ENCODE data around the gene SLC26A4. TPM values are rescaled to one million over a fixed set of nuclear protein-coding genes. Genes with fewer than 3 reads are reported as not detected.

The SLC26A4 gene
- polyA plus RNA-seq, 1 experiment: 0.12 TPM

DNA sequence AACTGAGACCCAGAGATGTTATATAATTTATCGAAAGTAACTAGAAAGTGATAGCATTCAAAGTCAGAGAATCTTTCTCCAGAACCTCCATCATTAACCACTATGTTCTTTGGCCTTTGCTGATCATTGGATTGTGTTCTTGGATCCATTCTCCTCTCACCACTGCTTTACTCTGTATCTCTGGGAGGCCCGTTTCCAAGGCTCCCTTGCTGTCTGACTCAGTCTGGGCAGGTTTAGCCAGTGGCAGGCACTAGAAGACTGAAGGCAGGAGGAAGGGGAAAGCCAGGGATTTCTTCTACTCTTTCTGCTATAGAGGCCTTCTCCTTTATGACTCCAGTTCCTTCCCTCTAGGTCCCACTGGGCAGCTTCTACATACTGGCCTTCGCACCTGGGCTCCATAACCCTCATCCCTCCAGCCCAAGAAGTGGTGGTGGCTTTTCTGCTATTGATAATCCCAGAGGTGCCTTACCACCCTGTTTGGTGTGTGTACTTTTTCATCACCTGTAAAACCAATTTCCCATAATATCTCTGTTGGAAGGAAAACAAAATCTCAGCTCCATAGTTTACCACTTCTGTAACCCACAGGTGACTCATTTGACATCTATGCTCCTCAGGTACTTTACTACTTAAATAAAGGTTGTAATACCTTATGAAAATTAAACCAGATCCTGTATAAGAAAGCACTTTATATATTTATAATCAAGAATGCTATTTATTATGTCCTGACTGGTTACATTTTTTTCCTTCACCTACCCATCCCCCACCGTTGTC is 44.5 kb upstream of the SLC26A4 start:
- CTCF ChIA-PET: no interaction called here
- no peaks in the 10 kb centered on the region for H3K27me3 ChIP-seq (ENCODE audit: control insufficient read depth, insufficient read depth, low read length)
- no peak for DNase-seq (ENCODE audit: low read depth)
- TF ChIP-seq, protein P1, sequence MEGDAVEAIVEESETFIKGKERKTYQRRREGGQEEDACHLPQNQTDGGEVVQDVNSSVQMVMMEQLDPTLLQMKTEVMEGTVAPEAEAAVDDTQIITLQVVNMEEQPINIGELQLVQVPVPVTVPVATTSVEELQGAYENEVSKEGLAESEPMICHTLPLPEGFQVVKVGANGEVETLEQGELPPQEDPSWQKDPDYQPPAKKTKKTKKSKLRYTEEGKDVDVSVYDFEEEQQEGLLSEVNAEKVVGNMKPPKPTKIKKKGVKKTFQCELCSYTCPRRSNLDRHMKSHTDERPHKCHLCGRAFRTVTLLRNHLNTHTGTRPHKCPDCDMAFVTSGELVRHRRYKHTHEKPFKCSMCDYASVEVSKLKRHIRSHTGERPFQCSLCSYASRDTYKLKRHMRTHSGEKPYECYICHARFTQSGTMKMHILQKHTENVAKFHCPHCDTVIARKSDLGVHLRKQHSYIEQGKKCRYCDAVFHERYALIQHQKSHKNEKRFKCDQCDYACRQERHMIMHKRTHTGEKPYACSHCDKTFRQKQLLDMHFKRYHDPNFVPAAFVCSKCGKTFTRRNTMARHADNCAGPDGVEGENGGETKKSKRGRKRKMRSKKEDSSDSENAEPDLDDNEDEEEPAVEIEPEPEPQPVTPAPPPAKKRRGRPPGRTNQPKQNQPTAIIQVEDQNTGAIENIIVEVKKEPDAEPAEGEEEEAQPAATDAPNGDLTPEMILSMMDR (IDR thresholded peaks at IDR 0.05; ENCODE audit: insufficient read depth, low read depth, low read length): no peak
- H3K4me3 ChIP-seq (ENCODE audit: low read depth, low read length): no peak overlapping the region
- H3K36me3 ChIP-seq (ENCODE audit: control insufficient read depth, insufficient read depth, low read length): no peaks in the 10 kb centered on the region; the same call in 1 of the 2 replicates
- POLR2A ChIA-PET: no interaction called here

DNA sequence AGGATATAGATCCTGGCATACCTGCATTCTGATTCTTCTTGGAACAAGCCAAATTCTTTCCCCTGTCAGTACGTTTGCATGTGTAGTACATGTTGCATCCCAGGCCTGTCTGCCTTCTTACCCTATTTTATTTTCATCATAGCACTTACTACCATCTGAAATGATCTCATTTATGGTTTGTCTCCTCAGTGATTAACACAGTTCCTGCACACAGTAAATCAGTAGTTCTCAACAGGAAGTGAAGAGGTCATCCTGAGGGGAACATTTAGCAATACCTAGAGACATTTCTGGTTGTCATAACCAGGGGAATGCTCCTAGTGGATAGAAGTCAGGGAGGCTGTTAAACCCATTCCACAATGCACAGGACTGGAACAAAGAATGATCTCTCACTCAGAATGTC is 38.2 kb upstream of the SLC26A4 start:
- TF ChIP-seq, protein P1 (IDR thresholded peaks at IDR 0.05; ENCODE audit: insufficient read depth, low read depth, low read length): no peak
- peak; percentile 68 for DNase-seq (ENCODE audit: low read depth)
- Histone ChIP-seq H3K27me3 (ENCODE audit: control insufficient read depth, insufficient read depth, low read length) (no peaks in the 10 kb centered on the region), H3K36me3 (ENCODE audit: control insufficient read depth, insufficient read depth, low read length) (no peaks in the 10 kb centered on the region; the same call in 1 of the 2 replicates), H3K4me3 (ENCODE audit: low read depth, low read length) (no peak overlapping the region)
- CTCF ChIA-PET: no interaction called here
- POLR2A ChIA-PET: no interaction called here

DNA sequence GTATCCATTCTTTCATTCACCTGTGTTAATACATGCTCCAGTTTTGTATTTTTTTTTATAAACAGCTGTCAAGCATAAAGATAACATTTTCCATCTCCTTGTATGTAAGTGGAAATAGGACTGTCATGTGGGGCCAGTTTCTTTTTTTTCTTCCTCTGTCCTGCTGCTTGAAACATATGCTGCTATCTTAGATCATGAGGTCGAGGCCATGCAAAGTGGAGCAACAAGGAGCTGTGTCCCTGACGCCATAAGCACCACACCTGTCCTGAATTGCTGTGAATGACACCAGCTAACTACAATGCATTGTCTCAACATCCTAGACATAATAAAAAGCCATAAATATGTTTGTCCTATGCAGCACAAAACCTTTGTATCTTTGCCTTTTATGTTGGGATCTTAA is 37.7 kb upstream of the SLC26A4 start:
- ChIA-PET CTCF (interaction anchor here (0.7 to 0.9 kb wide), 2 partner anchors 19 to 23 kb away, joined by 3 to 4 read pairs; no protein-coding TSS in a partner anchor), POLR2A (no interaction called here)
- DNase-seq (ENCODE audit: low read depth): no peak
- no peaks in the 10 kb centered on the region for H3K27me3 ChIP-seq (ENCODE audit: control insufficient read depth, insufficient read depth, low read length)
- H3K4me3 ChIP-seq (ENCODE audit: low read depth, low read length): no peak overlapping the region
- H3K36me3 ChIP-seq (ENCODE audit: control insufficient read depth, insufficient read depth, low read length): no peaks in the 10 kb centered on the region; the same call in 1 of the 2 replicates
- TF ChIP-seq, protein P1 (IDR thresholded peaks at IDR 0.05; ENCODE audit: insufficient read depth, low read depth, low read length): no peak

DNA sequence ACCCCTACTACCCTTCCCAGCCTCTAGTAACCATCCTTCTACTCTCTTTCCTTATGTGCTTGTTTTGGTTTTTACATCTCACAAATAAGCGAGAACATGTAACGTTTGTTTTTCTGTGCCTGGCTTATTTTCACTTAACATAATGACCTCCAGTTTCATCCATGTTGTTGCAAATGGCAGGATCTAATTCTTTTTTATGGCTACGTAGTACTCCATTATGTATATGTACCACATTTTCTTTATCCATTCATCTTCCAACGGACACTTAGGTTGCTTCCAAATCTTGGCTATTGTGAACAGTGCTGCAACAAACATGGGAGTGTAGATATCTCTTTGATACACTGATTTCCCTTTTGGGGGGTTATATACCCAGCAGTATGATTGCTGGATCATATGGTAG is 33.6 kb upstream of the SLC26A4 start:
- peaks cover 3% of the 10 kb centered on the region; the same call in 1 of the 2 replicates for H3K36me3 ChIP-seq (ENCODE audit: control insufficient read depth, insufficient read depth, low read length)
- no peak overlapping the region for H3K4me3 ChIP-seq (ENCODE audit: low read depth, low read length)
- POLR2A ChIA-PET: no interaction called here
- DNase-seq (ENCODE audit: low read depth): no peak
- TF ChIP-seq, protein P1 (IDR thresholded peaks at IDR 0.05; ENCODE audit: insufficient read depth, low read depth, low read length): no peak
- no peaks in the 10 kb centered on the region for H3K27me3 ChIP-seq (ENCODE audit: control insufficient read depth, insufficient read depth, low read length)
- CTCF ChIA-PET: no interaction called here

DNA sequence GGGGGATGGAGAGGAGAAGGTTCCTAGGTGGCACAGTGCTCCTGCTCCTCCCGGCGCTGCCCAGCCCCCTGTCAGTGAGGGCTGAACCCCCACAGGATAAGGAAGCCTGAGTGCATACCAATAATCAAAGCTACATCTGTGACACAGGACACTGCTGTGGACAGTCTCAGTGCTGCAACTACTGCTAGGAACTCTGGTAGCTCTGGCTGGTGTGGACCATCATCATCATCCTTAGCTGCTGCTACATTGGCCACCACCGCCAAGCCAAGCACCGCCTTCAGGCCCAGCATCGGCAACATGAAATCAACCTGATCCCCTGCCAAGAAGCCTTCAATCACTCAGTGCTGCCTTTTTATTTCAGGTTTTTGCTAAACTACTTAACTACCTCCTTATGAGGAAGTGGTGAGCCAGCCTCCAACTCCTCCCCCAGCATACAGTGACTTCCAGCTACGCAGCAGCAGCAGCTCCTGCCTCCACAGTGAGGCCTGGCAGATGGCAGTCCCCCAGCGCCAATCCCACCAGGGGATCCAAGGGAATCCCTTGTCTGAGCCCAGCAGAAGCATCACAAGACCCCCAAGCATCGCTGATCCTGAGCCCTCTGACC is 32.1 kb upstream of the SLC26A4 start:
- TF ChIP-seq, protein P1 (IDR thresholded peaks at IDR 0.05; ENCODE audit: insufficient read depth, low read depth, low read length): no peak

More for the DNA sequence above, 32.1 kb upstream of the SLC26A4 start:
- Histone ChIP-seq H3K36me3 (ENCODE audit: control insufficient read depth, insufficient read depth, low read length) (peaks cover 3% of the 10 kb centered on the region; the same call in 1 of the 2 replicates), H3K27me3 (ENCODE audit: control insufficient read depth, insufficient read depth, low read length) (no peaks in the 10 kb centered on the region), H3K4me3 (ENCODE audit: low read depth, low read length) (no peak overlapping the region)
- ChIA-PET CTCF (no interaction called here), POLR2A (no interaction called here)
- DNase-seq (ENCODE audit: low read depth): no peak

Measured in BJ (cell line).